Vagina (tissue), 2 donors: ENCODE data around the gene ATAD3B. TPM values are rescaled to one million over a fixed set of nuclear protein-coding genes. Genes with fewer than 3 reads are reported as not detected.

Experiments
- DNase-seq, 2 donors: peaks; one replicate each; pipeline ENCODE4 v3.0.0-alpha.2; 2017; ENCODE audit errors: extremely low spot score in 2 of 2
- H3K27ac ChIP-seq: fragments of 200-600 bp; sonication (generic); one replicate; pipeline ENCODE4 v1.5.1; 2019
- H3K27me3 ChIP-seq: fragments of 200-600 bp; sonication (generic); one replicate; pipeline ENCODE4 v1.5.1; 2019
- H3K36me3 ChIP-seq, 2 donors: fragments of 200-600 bp; sonication (generic); one replicate each; pipeline ENCODE4 v1.5.1; 2017 to 2019
- H3K4me1 ChIP-seq: fragments of 200-600 bp; sonication (generic); one replicate; pipeline ENCODE4 v1.5.1; 2019
- H3K4me3 ChIP-seq, 2 donors: fragments of 200-600 bp; sonication (generic); 1 replicate in 1 of 2; 2 replicates in 1 of 2; pipeline ENCODE4 v1.5.1; 2016 to 2019
- H3K9me3 ChIP-seq: fragments of 200-600 bp; sonication (generic); one replicate; pipeline ENCODE4 v1.5.1; 2019
- CTCF ChIP-seq, 3 experiments: fragments of 450-650 bp in 2 of 3; fragments of 200-600 bp in 1 of 3; sonication (generic) in 1 of 3; IDR thresholded peaks; one replicate each; pipeline ENCODE4 v1.5.1; 2017 to 2019; ENCODE audit warnings: antibody characterized with exemption in 3 of 3, mild to moderate bottlenecking in 2 of 3, moderate library complexity in 2 of 3
- POLR2A ChIP-seq, 2 donors: fragments of 450-650 bp; IDR thresholded peaks; one replicate each; pipeline ENCODE4 v1.6.1; 2017; ENCODE audit warnings: antibody characterized with exemption in 2 of 2, mild to moderate bottlenecking in 2 of 2, moderate library complexity in 2 of 2
- POLR2AphosphoS5 ChIP-seq, 2 donors: sonication (generic); formaldehyde crosslinking; IDR thresholded peaks; one replicate each; pipeline ENCODE4 v1.9.0; 2017; ENCODE audit warnings: antibody characterized with exemption in 2 of 2, mild to moderate bottlenecking in 2 of 2, low read depth in 1 of 2; ENCODE audit not compliant: insufficient read depth in 1 of 2
- intact Hi-C: fragments of 100-400 bp; cut with DNase I; formaldehyde crosslinking; loops from one replicate; pipeline ENCODE4 v1.15.1; 2023
- total RNA-seq: library from RNA; depleted of rRNA; stranded (reverse); fragments of >200 nt; gene quantifications from one replicate; pipeline ENCODE4 v1.2.3, GENCODE V29; 2016

Gene ATAD3B
- total RNA-seq, 1 donor from 2014 or later, result 17.7 TPM

DNA sequence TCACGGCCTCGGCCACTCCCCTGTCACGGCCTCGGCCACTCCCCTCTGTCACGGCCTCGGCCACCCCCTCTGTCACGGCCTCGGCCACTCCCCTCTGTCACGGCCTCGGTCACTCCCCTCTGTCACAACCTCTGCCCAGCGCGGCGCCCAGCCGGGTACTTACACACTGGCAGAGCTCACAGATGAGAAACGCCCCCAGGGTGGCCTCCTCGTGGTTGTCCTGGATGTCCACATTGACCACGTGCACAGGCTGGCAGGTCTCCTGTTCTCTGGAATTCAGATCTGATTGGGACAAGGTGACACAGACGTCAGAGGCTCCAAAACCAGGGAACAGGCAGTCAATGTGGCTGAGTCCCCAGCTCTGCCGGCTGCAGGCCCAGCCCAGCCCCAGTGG lies 72.1 kb downstream of the ATAD3B start:
- TF ChIP-seq POLR2AphosphoS5 (IDR thresholded peaks at IDR 0.05; ENCODE audit: insufficient read depth in 1 of 2, low read depth in 1 of 2) (no peak), CTCF (IDR thresholded peaks at IDR 0.05) (no peak)
- intact Hi-C loops, result no loop called here
- H3K4me3 ChIP-seq, result no peak overlapping the region
- peaks cover 20% of the 10 kb centered on the region for H3K4me1 ChIP-seq
- no peaks in the 10 kb centered on the region for H3K27me3 ChIP-seq
- H3K27ac ChIP-seq, result peak overlapping the region; percentile 21
- H3K9me3 ChIP-seq, result no peaks in the 10 kb centered on the region
- DNase-seq, result no peak
- no peaks in the 10 kb centered on the region for H3K36me3 ChIP-seq

- H3K36me3 ChIP-seq, result no peaks in the 10 kb centered on the region
- DNase-seq, result no peak
- H3K27ac ChIP-seq, result no peak overlapping the region
- H3K4me3 ChIP-seq, result no peak overlapping the region
- intact Hi-C loops, result no loop called here
- H3K27me3 ChIP-seq, result no peaks in the 10 kb centered on the region
- peaks cover 12% of the 10 kb centered on the region for H3K4me1 ChIP-seq
- H3K9me3 ChIP-seq, result no peaks in the 10 kb centered on the region
- TF ChIP-seq POLR2AphosphoS5 (IDR thresholded peaks at IDR 0.05; ENCODE audit: insufficient read depth in 1 of 2, low read depth in 1 of 2), result no peak
- TF ChIP-seq CTCF (IDR thresholded peaks at IDR 0.05), result no peak
- no peak for TF ChIP-seq POLR2A (IDR thresholded peaks at IDR 0.05)
Measured at GRCh38 chr1:1544544-1544943, 73.0 kb downstream of the ATAD3B start.

Other genes with a start within 250 kb of the ATAD3B start
- gene SDF4, start 239.8 kb upstream of the ATAD3B start, total RNA-seq, result 74.2 TPM
- 11.0 TPM for gene B3GALT6, start 239.5 kb upstream of the ATAD3B start, total RNA-seq
- not detected for gene C1QTNF12, start 225.0 kb upstream of the ATAD3B start, total RNA-seq
- 56.7 TPM for gene UBE2J2, start 197.9 kb upstream of the ATAD3B start, total RNA-seq
- gene SCNN1D, start 191.3 kb upstream of the ATAD3B start, total RNA-seq, result 8.6 TPM
- 68.5 TPM for gene ACAP3, start 163.8 kb upstream of the ATAD3B start, total RNA-seq
- 31.2 TPM for gene PUSL1, start 163.2 kb upstream of the ATAD3B start, total RNA-seq
- 142 TPM for gene INTS11, start 147.1 kb upstream of the ATAD3B start, total RNA-seq
- 20.9 TPM for gene CPTP, start 147.0 kb upstream of the ATAD3B start, total RNA-seq
- 0.74 TPM for gene TAS1R3, start 140.5 kb upstream of the ATAD3B start, total RNA-seq
- 72.4 TPM for gene DVL1, start 122.3 kb upstream of the ATAD3B start, total RNA-seq
- gene MXRA8, start 113.2 kb upstream of the ATAD3B start, total RNA-seq, result 136 TPM
- 94.5 TPM for gene AURKAIP1, start 96.6 kb upstream of the ATAD3B start, total RNA-seq
- gene CCNL2, start 72.4 kb upstream of the ATAD3B start, total RNA-seq, result 319 TPM
- gene MRPL20, start 64.5 kb upstream of the ATAD3B start, total RNA-seq, result 84.2 TPM
- 3.2 TPM for gene ANKRD65, start 50.5 kb upstream of the ATAD3B start, total RNA-seq
- gene VWA1, start 36.1 kb upstream of the ATAD3B start, total RNA-seq, result 35.8 TPM
- gene ATAD3C, start 22.1 kb upstream of the ATAD3B start, total RNA-seq, result not detected
- 21.9 TPM for gene ATAD3A, start 40.4 kb downstream of the ATAD3B start, total RNA-seq
- gene TMEM240, start 68.9 kb downstream of the ATAD3B start, total RNA-seq, result 3.9 TPM
- gene SSU72, start 103.1 kb downstream of the ATAD3B start, total RNA-seq, result 105 TPM
- 6.1 TPM for gene FNDC10, start 128.4 kb downstream of the ATAD3B start, total RNA-seq
- 66.8 TPM for gene MIB2, start 143.7 kb downstream of the ATAD3B start, total RNA-seq
- gene MMP23B, start 160.4 kb downstream of the ATAD3B start, total RNA-seq, result 42.7 TPM
- gene CDK11B, start 187.2 kb downstream of the ATAD3B start, total RNA-seq, result 16.5 TPM
- gene SLC35E2B, start 221.0 kb downstream of the ATAD3B start, total RNA-seq, result 38.3 TPM